ENCODE data around the gene OXCT1. TPM values are rescaled to one million over a fixed set of nuclear protein-coding genes. Genes with fewer than 3 reads are reported as not detected.

OXCT1 gene
- total and polyA plus RNA-seq, 9 of the 15 experiments (the other 6 are each of a cell fraction or from before 2014, with no cell fraction given), result 24.7 to 61.2 (median 41.9) TPM

DNA sequence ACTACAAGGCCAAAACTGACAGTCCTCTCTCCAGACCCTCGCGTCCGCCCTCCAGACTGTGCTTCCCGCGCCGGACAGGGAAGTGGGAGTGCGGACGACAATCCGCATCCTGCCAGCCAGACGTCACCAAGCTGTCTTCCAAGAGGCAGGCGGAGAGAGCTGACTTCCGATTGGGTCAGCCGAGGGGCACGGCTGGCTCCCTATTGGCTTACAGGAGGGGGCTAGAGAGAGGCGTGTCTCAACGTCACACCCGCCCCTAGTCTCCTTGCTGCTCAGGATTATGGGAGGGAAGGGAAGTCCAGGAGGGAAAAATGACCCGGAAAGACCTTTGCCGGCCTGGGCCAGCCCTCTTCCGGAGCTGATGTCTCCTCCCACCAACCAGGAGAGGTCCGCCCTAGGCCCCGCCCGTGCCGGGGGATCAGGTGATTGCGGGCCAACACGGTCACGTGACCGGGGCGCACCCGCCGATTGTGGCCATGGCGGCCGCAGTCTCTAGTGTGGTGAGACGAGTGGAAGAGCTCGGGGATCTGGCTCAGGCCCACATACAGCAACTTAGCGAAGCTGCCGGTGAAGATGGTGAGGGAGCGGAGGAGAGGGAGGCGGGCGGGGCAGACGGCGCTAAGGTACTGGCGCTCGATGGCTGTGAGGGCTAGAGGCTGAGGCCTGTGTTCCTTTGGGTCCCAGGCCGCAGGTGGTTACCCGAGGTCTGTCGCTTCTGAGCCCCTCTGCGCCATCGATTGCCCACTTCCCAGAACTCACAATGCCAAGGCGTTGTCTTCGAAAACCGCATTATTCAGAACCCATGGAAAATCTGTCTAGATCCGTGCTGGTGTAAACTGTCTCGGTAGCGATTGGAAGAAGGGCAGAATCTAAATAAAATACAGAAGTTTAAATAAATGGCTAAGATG is 33.9 kb upstream of the OXCT1 start, which contains the start of gene RIMOC1 (continued):
- TF ChIP-seq, protein P1, sequence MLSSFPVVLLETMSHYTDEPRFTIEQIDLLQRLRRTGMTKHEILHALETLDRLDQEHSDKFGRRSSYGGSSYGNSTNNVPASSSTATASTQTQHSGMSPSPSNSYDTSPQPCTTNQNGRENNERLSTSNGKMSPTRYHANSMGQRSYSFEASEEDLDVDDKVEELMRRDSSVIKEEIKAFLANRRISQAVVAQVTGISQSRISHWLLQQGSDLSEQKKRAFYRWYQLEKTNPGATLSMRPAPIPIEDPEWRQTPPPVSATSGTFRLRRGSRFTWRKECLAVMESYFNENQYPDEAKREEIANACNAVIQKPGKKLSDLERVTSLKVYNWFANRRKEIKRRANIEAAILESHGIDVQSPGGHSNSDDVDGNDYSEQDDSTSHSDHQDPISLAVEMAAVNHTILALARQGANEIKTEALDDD (IDR thresholded peaks at IDR 0.05), result no peak; the same call in 1 of the 2 replicates
- TF ChIP-seq ZNF311 (CRISPR knock-in tag; IDR thresholded peaks at IDR 0.05) (no peak), COPS2 (conservative IDR thresholded peaks at IDR 0.05) (no peak), ZNF24 (IDR thresholded peaks at IDR 0.05) (no peak), ZNF57 (CRISPR knock-in tag; IDR thresholded peaks at IDR 0.05) (no peak), NR2F6 (CRISPR knock-in tag; IDR thresholded peaks at IDR 0.05) (peak; percentile 85; the same call in 1 of the 2 replicates), KLF13 (tag; IDR thresholded peaks at IDR 0.05; ENCODE audit: borderline replicate concordance, low read depth) (no peak), EZH2 (IDR thresholded peaks at IDR 0.05; ENCODE audit: borderline replicate concordance, low read depth, low read length) (no peak), EHMT2 (IDR thresholded peaks at IDR 0.05) (peak; percentile 46; the same call in 1 of the 2 replicates), ZNF175 (CRISPR knock-in tag; IDR thresholded peaks at IDR 0.05; ENCODE audit: low read depth) (no peak), PRPF4 (IDR thresholded peaks at IDR 0.05; ENCODE audit: insufficient read depth, low read depth, low read length, poor library complexity, severe bottlenecking) (peak; percentile 63), ZNF197 (CRISPR knock-in tag; IDR thresholded peaks at IDR 0.05; ENCODE audit: low read depth) (no peak), E2F1 (CRISPR knock-in tag; IDR thresholded peaks at IDR 0.05) (peak; percentile 57; the same call in 1 of the 2 replicates), MTF1 (CRISPR knock-in tag; IDR thresholded peaks at IDR 0.05; ENCODE audit: borderline replicate concordance) (no peak), ZNF277 (CRISPR knock-in tag; IDR thresholded peaks at IDR 0.05; ENCODE audit: borderline replicate concordance) (no peak), TAL1 (IDR thresholded peaks at IDR 0.05) (no peak), ZNF830 (CRISPR knock-in tag; IDR thresholded peaks at IDR 0.05) (0 out of 2 replicates have a peak, but pooled peaks have one; percentile 37), NR4A1 (CRISPR knock-in tag; IDR thresholded peaks at IDR 0.05) (peak; percentile 94), NR4A1 (tag; IDR thresholded peaks at IDR 0.05) (no peak), SOX6 (IDR thresholded peaks at IDR 0.05) (peak; percentile 50; the same call in 1 of the 2 replicates), SMARCC2 (IDR thresholded peaks at IDR 0.05; ENCODE audit: low read depth) (peak; percentile 17; the same call in 1 of the 2 replicates), ARNT (IDR thresholded peaks at IDR 0.05) (peak in 1 of 2 experiments; percentile 83; a peak in 3 of 4 replicates), ZNF239 (CRISPR knock-in tag; IDR thresholded peaks at IDR 0.05) (peak; percentile 59), ZNF212 (CRISPR knock-in tag; IDR thresholded peaks at IDR 0.05) (no peak)
- TF ChIP-seq, protein P2, sequence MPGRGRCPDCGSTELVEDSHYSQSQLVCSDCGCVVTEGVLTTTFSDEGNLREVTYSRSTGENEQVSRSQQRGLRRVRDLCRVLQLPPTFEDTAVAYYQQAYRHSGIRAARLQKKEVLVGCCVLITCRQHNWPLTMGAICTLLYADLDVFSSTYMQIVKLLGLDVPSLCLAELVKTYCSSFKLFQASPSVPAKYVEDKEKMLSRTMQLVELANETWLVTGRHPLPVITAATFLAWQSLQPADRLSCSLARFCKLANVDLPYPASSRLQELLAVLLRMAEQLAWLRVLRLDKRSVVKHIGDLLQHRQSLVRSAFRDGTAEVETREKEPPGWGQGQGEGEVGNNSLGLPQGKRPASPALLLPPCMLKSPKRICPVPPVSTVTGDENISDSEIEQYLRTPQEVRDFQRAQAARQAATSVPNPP (IDR thresholded peaks at IDR 0.05; ENCODE audit: borderline replicate concordance, insufficient read depth, insufficient read length), result no peak

All from K562 (cell line).